HEK293 (cell line): ENCODE data around the gene MEGF6.

Experiments used
- EGR2 ChIP-seq: fragments of 450-650 bp; formaldehyde crosslinking; IDR thresholded peaks from 2 replicates; pipeline ENCODE4 v1.5.1; 2016; ENCODE audit warnings: low read depth, missing biosample characterization, missing genetic modification characterization
- GLI2 ChIP-seq: fragments of 450-650 bp; formaldehyde crosslinking; IDR thresholded peaks from 2 replicates; pipeline ENCODE4; 2017; ENCODE audit warnings: missing biosample characterization, missing genetic modification characterization, low read depth, borderline replicate concordance
- GLIS2 ChIP-seq: fragments of 450-650 bp; formaldehyde crosslinking; IDR thresholded peaks from 2 replicates; pipeline ENCODE4 v1.5.1; 2016; ENCODE audit warnings: missing biosample characterization, missing genetic modification characterization
- KLF9 ChIP-seq: fragments of 450-650 bp; formaldehyde crosslinking; IDR thresholded peaks from 2 replicates; pipeline ENCODE4 v1.5.1; 2016; ENCODE audit warnings: missing biosample characterization, missing genetic modification characterization, low read depth
- SCRT1 ChIP-seq: fragments of 450-650 bp; formaldehyde crosslinking; IDR thresholded peaks from 2 replicates; pipeline ENCODE4 v1.5.1; 2016; ENCODE audit warnings: missing biosample characterization, missing genetic modification characterization, borderline replicate concordance
- SETDB1 ChIP-seq: IDR thresholded peaks from one replicate; pipeline ENCODE4 v1.6.1; 2017; ENCODE audit warnings: mild to moderate bottlenecking, low read length, moderate library complexity, mixed read lengths; ENCODE audit not compliant: insufficient read length
- YY2 ChIP-seq: fragments of 450-650 bp; formaldehyde crosslinking; IDR thresholded peaks from 2 replicates; pipeline ENCODE4 v1.5.1; 2016; ENCODE audit warnings: missing biosample characterization, missing genetic modification characterization
- ZBTB1 ChIP-seq: fragments of 450-650 bp; formaldehyde crosslinking; IDR thresholded peaks from 2 replicates; pipeline ENCODE4 v1.5.1; 2016; ENCODE audit warnings: missing biosample characterization, missing genetic modification characterization
- ZFP3 ChIP-seq: fragments of 450-650 bp; formaldehyde crosslinking; IDR thresholded peaks from 2 replicates; pipeline ENCODE4 v1.5.1; 2016; ENCODE audit warnings: low read depth, missing biosample characterization, missing genetic modification characterization
- ZFP37 ChIP-seq: fragments of 450-650 bp; formaldehyde crosslinking; IDR thresholded peaks from 2 replicates; pipeline ENCODE4 v1.5.1; 2016; ENCODE audit warnings: missing biosample characterization, missing genetic modification characterization
- ZNF121 ChIP-seq: fragments of 450-650 bp; formaldehyde crosslinking; IDR thresholded peaks from 2 replicates; pipeline ENCODE4 v1.5.1; 2016; ENCODE audit warnings: missing biosample characterization, missing genetic modification characterization
- ZNF133 ChIP-seq: fragments of 450-650 bp; formaldehyde crosslinking; IDR thresholded peaks from 2 replicates; pipeline ENCODE4 v1.5.1; 2016; ENCODE audit warnings: missing biosample characterization, missing genetic modification characterization
- ZNF169 ChIP-seq: fragments of 450-650 bp; formaldehyde crosslinking; IDR thresholded peaks from 2 replicates; pipeline ENCODE4 v1.5.1; 2016; ENCODE audit warnings: missing biosample characterization, missing genetic modification characterization
- ZNF184 ChIP-seq: fragments of 450-650 bp; IDR thresholded peaks from 2 replicates; pipeline ENCODE4 v1.5.1; 2018; ENCODE audit warnings: missing biosample characterization, mild to moderate bottlenecking, missing genetic modification characterization
- ZNF280C ChIP-seq: fragments of 450-650 bp; formaldehyde crosslinking; IDR thresholded peaks from 2 replicates; pipeline ENCODE4 v1.5.1; 2016; ENCODE audit warnings: missing biosample characterization, missing genetic modification characterization
- ZNF311 ChIP-seq: fragments of 450-650 bp; formaldehyde crosslinking; IDR thresholded peaks from 2 replicates; pipeline ENCODE4 v1.5.1; 2017; ENCODE audit warnings: missing biosample characterization, missing genetic modification characterization, borderline replicate concordance
- ZNF335 ChIP-seq: fragments of 450-650 bp; formaldehyde crosslinking; conservative IDR thresholded peaks from 2 replicates; pipeline ENCODE4 v1.5.1; 2016; ENCODE audit warnings: missing biosample characterization, missing genetic modification characterization
- ZNF366 ChIP-seq: fragments of 450-650 bp; formaldehyde crosslinking; conservative IDR thresholded peaks from 2 replicates; pipeline ENCODE4 v1.5.1; 2016; ENCODE audit warnings: missing biosample characterization, missing genetic modification characterization
- ZNF426 ChIP-seq: fragments of 450-650 bp; formaldehyde crosslinking; IDR thresholded peaks from 2 replicates; pipeline ENCODE4 v1.5.1; 2017; ENCODE audit warnings: missing biosample characterization, missing genetic modification characterization, mild to moderate bottlenecking, inconsistent platforms, moderate library complexity
- ZNF501 ChIP-seq: fragments of 450-650 bp; formaldehyde crosslinking; IDR thresholded peaks from 2 replicates; pipeline ENCODE4 v1.5.1; 2016; ENCODE audit warnings: missing biosample characterization, missing genetic modification characterization
- ZNF521 ChIP-seq: fragments of 450-650 bp; formaldehyde crosslinking; IDR thresholded peaks from 2 replicates; pipeline ENCODE4 v1.5.1; 2017; ENCODE audit warnings: missing biosample characterization, mild to moderate bottlenecking, missing genetic modification characterization
- ZNF530 ChIP-seq: fragments of 450-650 bp; formaldehyde crosslinking; IDR thresholded peaks from 2 replicates; pipeline ENCODE4 v1.5.1; 2016; ENCODE audit warnings: low read depth, missing biosample characterization, missing genetic modification characterization
- ZNF571 ChIP-seq: fragments of 450-650 bp; formaldehyde crosslinking; IDR thresholded peaks from 2 replicates; pipeline ENCODE4 v1.5.0; 2017; ENCODE audit warnings: missing biosample characterization, missing genetic modification characterization
- ZNF645 ChIP-seq: fragments of 450-650 bp; formaldehyde crosslinking; IDR thresholded peaks from 2 replicates; pipeline ENCODE4; 2016; ENCODE audit warnings: missing biosample characterization, missing genetic modification characterization
- ZNF660 ChIP-seq: fragments of 450-650 bp; IDR thresholded peaks from 2 replicates; pipeline ENCODE4 v1.5.1; 2018; ENCODE audit warnings: missing biosample characterization, mild to moderate bottlenecking, missing genetic modification characterization
- ZNF664 ChIP-seq: fragments of 450-650 bp; formaldehyde crosslinking; IDR thresholded peaks from 2 replicates; pipeline ENCODE4 v1.5.1; 2016; ENCODE audit warnings: missing biosample characterization, missing genetic modification characterization
- ZSCAN16 ChIP-seq: fragments of 450-650 bp; formaldehyde crosslinking; IDR thresholded peaks from 2 replicates; pipeline ENCODE4 v1.5.1; 2016; ENCODE audit warnings: missing biosample characterization, missing genetic modification characterization
- ZSCAN5A ChIP-seq: fragments of 450-650 bp; formaldehyde crosslinking; IDR thresholded peaks from 2 replicates; pipeline ENCODE4 v1.5.1; 2016; ENCODE audit warnings: missing biosample characterization, missing genetic modification characterization
- TF ChIP-seq, protein P1 (sequence below): fragments of 450-650 bp; formaldehyde crosslinking; IDR thresholded peaks from 2 replicates; pipeline ENCODE4 v1.5.1; 2016; ENCODE audit warnings: missing biosample characterization, missing genetic modification characterization
- TF ChIP-seq, protein P2 (sequence below): fragments of 450-650 bp; formaldehyde crosslinking; conservative IDR thresholded peaks from 2 replicates; pipeline ENCODE4 v1.5.1; 2016; ENCODE audit warnings: low read depth, missing biosample characterization, missing genetic modification characterization

MEGF6 gene

GRCh38 chr1:3649342-3650247 lies 38.3 kb upstream of the MEGF6 start, which contains the start of gene WRAP73 (continued):
- TF ChIP-seq KLF9 (tag by site-specific recombination) (0 out of 2 replicates have a peak, but pooled peaks have one; percentile 52), ZNF664 (no peak), SCRT1 (tag by site-specific recombination) (no peak), ZSCAN16 (tag by site-specific recombination) (no peak), ZNF530 (tag by site-specific recombination) (no peak), GLI2 (no peak), YY2 (no peak), SETDB1 (no peak), EGR2 (tag by site-specific recombination) (peak; percentile 41), GLIS2 (tag by site-specific recombination) (peak; percentile 40; the same call in 1 of the 2 replicates), ZFP37 (no peak), ZSCAN5A (no peak), ZNF133 (no peak), ZNF521 (tag by site-specific recombination) (no peak), ZFP3 (tag by site-specific recombination) (no peak), ZNF311 (no peak), ZNF121 (tag by site-specific recombination) (no peak), ZNF280C (tag by site-specific recombination) (no peak), ZNF169 (tag by site-specific recombination) (no peak), ZBTB1 (tag by site-specific recombination) (no peak), ZNF571 (tag by site-specific recombination) (no peak), ZNF184 (no peak), ZNF645 (tag by site-specific recombination) (no peak), ZNF426 (tag by site-specific recombination) (no peak), ZNF366 (tag by site-specific recombination) (no peak), ZNF501 (tag by site-specific recombination) (peak; percentile 45; the same call in 1 of the 2 replicates), ZNF335 (tag by site-specific recombination) (peak; percentile 87), ZNF660 (no peak)
- TF ChIP-seq, protein P1, sequence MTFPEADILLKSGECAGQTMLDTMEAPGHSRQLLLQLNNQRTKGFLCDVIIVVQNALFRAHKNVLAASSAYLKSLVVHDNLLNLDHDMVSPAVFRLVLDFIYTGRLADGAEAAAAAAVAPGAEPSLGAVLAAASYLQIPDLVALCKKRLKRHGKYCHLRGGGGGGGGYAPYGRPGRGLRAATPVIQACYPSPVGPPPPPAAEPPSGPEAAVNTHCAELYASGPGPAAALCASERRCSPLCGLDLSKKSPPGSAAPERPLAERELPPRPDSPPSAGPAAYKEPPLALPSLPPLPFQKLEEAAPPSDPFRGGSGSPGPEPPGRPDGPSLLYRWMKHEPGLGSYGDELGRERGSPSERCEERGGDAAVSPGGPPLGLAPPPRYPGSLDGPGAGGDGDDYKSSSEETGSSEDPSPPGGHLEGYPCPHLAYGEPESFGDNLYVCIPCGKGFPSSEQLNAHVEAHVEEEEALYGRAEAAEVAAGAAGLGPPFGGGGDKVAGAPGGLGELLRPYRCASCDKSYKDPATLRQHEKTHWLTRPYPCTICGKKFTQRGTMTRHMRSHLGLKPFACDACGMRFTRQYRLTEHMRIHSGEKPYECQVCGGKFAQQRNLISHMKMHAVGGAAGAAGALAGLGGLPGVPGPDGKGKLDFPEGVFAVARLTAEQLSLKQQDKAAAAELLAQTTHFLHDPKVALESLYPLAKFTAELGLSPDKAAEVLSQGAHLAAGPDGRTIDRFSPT (tag by site-specific recombination) = peak; percentile 75
- TF ChIP-seq, protein P2, sequence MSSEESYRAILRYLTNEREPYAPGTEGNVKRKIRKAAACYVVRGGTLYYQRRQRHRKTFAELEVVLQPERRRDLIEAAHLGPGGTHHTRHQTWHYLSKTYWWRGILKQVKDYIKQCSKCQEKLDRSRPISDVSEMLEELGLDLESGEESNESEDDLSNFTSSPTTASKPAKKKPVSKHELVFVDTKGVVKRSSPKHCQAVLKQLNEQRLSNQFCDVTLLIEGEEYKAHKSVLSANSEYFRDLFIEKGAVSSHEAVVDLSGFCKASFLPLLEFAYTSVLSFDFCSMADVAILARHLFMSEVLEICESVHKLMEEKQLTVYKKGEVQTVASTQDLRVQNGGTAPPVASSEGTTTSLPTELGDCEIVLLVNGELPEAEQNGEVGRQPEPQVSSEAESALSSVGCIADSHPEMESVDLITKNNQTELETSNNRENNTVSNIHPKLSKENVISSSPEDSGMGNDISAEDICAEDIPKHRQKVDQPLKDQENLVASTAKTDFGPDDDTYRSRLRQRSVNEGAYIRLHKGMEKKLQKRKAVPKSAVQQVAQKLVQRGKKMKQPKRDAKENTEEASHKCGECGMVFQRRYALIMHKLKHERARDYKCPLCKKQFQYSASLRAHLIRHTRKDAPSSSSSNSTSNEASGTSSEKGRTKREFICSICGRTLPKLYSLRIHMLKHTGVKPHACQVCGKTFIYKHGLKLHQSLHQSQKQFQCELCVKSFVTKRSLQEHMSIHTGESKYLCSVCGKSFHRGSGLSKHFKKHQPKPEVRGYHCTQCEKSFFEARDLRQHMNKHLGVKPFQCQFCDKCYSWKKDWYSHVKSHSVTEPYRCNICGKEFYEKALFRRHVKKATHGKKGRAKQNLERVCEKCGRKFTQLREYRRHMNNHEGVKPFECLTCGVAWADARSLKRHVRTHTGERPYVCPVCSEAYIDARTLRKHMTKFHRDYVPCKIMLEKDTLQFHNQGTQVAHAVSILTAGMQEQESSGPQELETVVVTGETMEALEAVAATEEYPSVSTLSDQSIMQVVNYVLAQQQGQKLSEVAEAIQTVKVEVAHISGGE (tag by site-specific recombination) = peak; percentile 89
